ENCODE data around the gene SLC7A5.

The SLC7A5 gene

GRCh38 chr16:87846705-87847466 is 22.4 kb downstream of the SLC7A5 start:
- no peak for DNase-seq (ENCODE audit: low read depth in 2 of 2)

GRCh38 chr16:87845807-87846619 is 23.3 kb downstream of the SLC7A5 start:
- DNase-seq (ENCODE audit: low read depth in 2 of 2), result no peak

GRCh38 chr16:87845213-87845612 is 24.1 kb downstream of the SLC7A5 start:
- DNase-seq (ENCODE audit: low read depth in 2 of 2), result no peak

- no peak for DNase-seq (ENCODE audit: low read depth in 2 of 2)
Observed at GRCh38 chr16:87844809-87845208, 24.5 kb downstream of the SLC7A5 start.

GRCh38 chr16:87844120-87844733 is 25.1 kb downstream of the SLC7A5 start:
- no peak for DNase-seq (ENCODE audit: low read depth in 2 of 2)

GRCh38 chr16:87843678-87844105 is 25.6 kb downstream of the SLC7A5 start:
- DNase-seq (ENCODE audit: low read depth in 2 of 2), result no peak

GRCh38 chr16:87842209-87842869 is 27.0 kb downstream of the SLC7A5 start:
- DNase-seq (ENCODE audit: low read depth in 2 of 2), result no peak

GRCh38 chr16:87841340-87842208 is 27.7 kb downstream of the SLC7A5 start:
- no peak for DNase-seq (ENCODE audit: low read depth in 2 of 2)

- no peak for DNase-seq (ENCODE audit: low read depth in 2 of 2)
Observed at GRCh38 chr16:87840271-87840978, 28.9 kb downstream of the SLC7A5 start.

GRCh38 chr16:87839542-87840270 is 29.6 kb downstream of the SLC7A5 start:
- DNase-seq (ENCODE audit: low read depth in 2 of 2), result no peak

- no peak for DNase-seq (ENCODE audit: low read depth in 2 of 2)
Observed at GRCh38 chr16:87838643-87839541, 30.4 kb downstream of the SLC7A5 start.

GRCh38 chr16:87837627-87838289 is 31.5 kb downstream of the SLC7A5 start:
- DNase-seq (ENCODE audit: low read depth in 2 of 2), result no peak

- no peak for DNase-seq (ENCODE audit: low read depth in 2 of 2)
Observed at GRCh38 chr16:87836844-87837581, 32.3 kb downstream of the SLC7A5 start.

GRCh38 chr16:87836346-87836843 is 32.9 kb downstream of the SLC7A5 start:
- DNase-seq (ENCODE audit: low read depth in 2 of 2), result no peak

GRCh38 chr16:87835882-87836331 is 33.4 kb downstream of the SLC7A5 start:
- DNase-seq (ENCODE audit: low read depth in 2 of 2), result no peak

- DNase-seq (ENCODE audit: low read depth in 2 of 2), result no peak
Observed at GRCh38 chr16:87834668-87835473, 34.4 kb downstream of the SLC7A5 start.
